Occipital lobe (tissue), 2 donors: ENCODE results near the gene AMDHD2. TPM values are rescaled to one million over a fixed set of nuclear protein-coding genes. Genes with fewer than 3 reads are reported as not detected.
A peak's percentile ranks its signal among the peaks of the same experiment; 100 is the strongest.
"Not testable (repeated sequence)": the region's sequence is repeated elsewhere in the genome, so short reads cannot be mapped to it uniquely, and the experiment has no call there.

Experiments
- DNase-seq: peaks from one replicate; lab custom pipeline; 2025; lab: John Stamatoyannopoulos, UW
- total RNA-seq: library from RNA; depleted of rRNA; stranded (reverse); fragments of >200 nt; gene quantifications from one replicate; pipeline ENCODE4 v1.2.3, GENCODE V29; 2014

AMDHD2 gene
- total RNA-seq: 12.9 TPM

GRCh38 chr16:2520097-2520783 lies at the start of gene AMDHD2:
TSS of gene AMDHD2 (plus strand) at chr16:2520371. CDS start at chr16:2520459, 88 bp downstream.
- peak; percentile 81 for DNase-seq

- no peak for DNase-seq
These were observed 49.6 kb upstream of the AMDHD2 start for GRCh38 chr16:2470603-2471015.

- DNase-seq: no peak
These were observed 49.0 kb upstream of the AMDHD2 start, which contains the start of gene NTN3 for GRCh38 chr16:2471016-2471652. TSS of gene NTN3 (plus strand) at chr16:2471297. CDS start at chr16:2471702, 405 bp downstream.

- DNase-seq: no peak
These were observed 48.3 kb upstream of the AMDHD2 start for GRCh38 chr16:2471653-2472487.

GRCh38 chr16:2472488-2472864 lies 47.7 kb upstream of the AMDHD2 start:
- no peak for DNase-seq

- no peak for DNase-seq
These were observed 47.2 kb upstream of the AMDHD2 start for GRCh38 chr16:2472885-2473445.

GRCh38 chr16:2473446-2473926 lies 46.7 kb upstream of the AMDHD2 start:
- no peak for DNase-seq

GRCh38 chr16:2473999-2474876 lies 45.9 kb upstream of the AMDHD2 start:
- DNase-seq: peak; percentile 51

GRCh38 chr16:2474877-2475412 lies 45.2 kb upstream of the AMDHD2 start, which contains the start of gene TBC1D24:
TSS of gene TBC1D24 (plus strand) at chr16:2475127. CDS start at chr16:2496149, 21,022 bp downstream.
- peak; percentile 78 for DNase-seq

GRCh38 chr16:2475413-2476344 lies 44.5 kb upstream of the AMDHD2 start:
- no peak for DNase-seq

GRCh38 chr16:2476345-2476720 lies 43.8 kb upstream of the AMDHD2 start:
- DNase-seq: no peak

GRCh38 chr16:2476741-2477140 lies 43.4 kb upstream of the AMDHD2 start:
- DNase-seq: no peak

GRCh38 chr16:2477327-2477726 lies 42.8 kb upstream of the AMDHD2 start:
- DNase-seq: no peak

- no peak for DNase-seq
These were observed 41.9 kb upstream of the AMDHD2 start for GRCh38 chr16:2478279-2478678.

GRCh38 chr16:2479996-2480395 lies 40.2 kb upstream of the AMDHD2 start:
- not testable (repeated sequence) for DNase-seq

GRCh38 chr16:2480948-2481347 lies 39.2 kb upstream of the AMDHD2 start:
- no peak for DNase-seq

GRCh38 chr16:2481676-2482075 lies 38.5 kb upstream of the AMDHD2 start:
- DNase-seq: no peak

GRCh38 chr16:2482249-2482648 lies 37.9 kb upstream of the AMDHD2 start:
- DNase-seq: no peak
